ENCODE measurements around the gene PBXIP1. TPM values are rescaled to one million over a fixed set of nuclear protein-coding genes. Genes with fewer than 3 reads are reported as not detected.

PBXIP1 gene
- total and polyA plus RNA-seq, 2 of the 13 experiments (the other 11 are each of a cell fraction or from before 2014, with no cell fraction given): 16.3 to 31.9 TPM

GRCh38 chr1:154936555-154937084 lies 19.3 kb downstream of the PBXIP1 start, which contains the start of gene PMVK (continued):
- TF ChIP-seq ZBTB39 (CRISPR knock-in tag; IDR thresholded peaks at IDR 0.05): peak; percentile 95
- TF ChIP-seq HNF4A (CRISPR knock-in tag; IDR thresholded peaks at IDR 0.05): peak; percentile 68
- TF ChIP-seq ZNF512 (CRISPR knock-in tag; IDR thresholded peaks at IDR 0.05): no peak
- TF ChIP-seq ZBTB42 (CRISPR knock-in tag; IDR thresholded peaks at IDR 0.05): peak; percentile 85; the same call in 1 of the 2 replicates
- TF ChIP-seq ZMAT3 (CRISPR knock-in tag; conservative IDR thresholded peaks at IDR 0.05): peak; percentile 100
- peak; percentile 53; the same call in 1 of the 2 replicates for TF ChIP-seq KLF13 (CRISPR knock-in tag; IDR thresholded peaks at IDR 0.05)
- TF ChIP-seq ZNF136 (CRISPR knock-in tag; IDR thresholded peaks at IDR 0.05; ENCODE audit: low read depth): peak; percentile 97; the same call in 1 of the 2 replicates
- TF ChIP-seq SRY (CRISPR knock-in tag; IDR thresholded peaks at IDR 0.05): peak; percentile 95
- peak; percentile 100 for TF ChIP-seq ZNF510 (CRISPR knock-in tag; IDR thresholded peaks at IDR 0.05; ENCODE audit: low read depth)
- no peak for TF ChIP-seq TAF15 (IDR thresholded peaks at IDR 0.05; ENCODE audit: low read depth, low read length, poor library complexity, severe bottlenecking)
- TF ChIP-seq ZSCAN29 (CRISPR knock-in tag; conservative IDR thresholded peaks at IDR 0.05): peak; percentile 99
- TF ChIP-seq FOXJ3 (CRISPR knock-in tag; IDR thresholded peaks at IDR 0.05; ENCODE audit: borderline replicate concordance): 0 out of 2 replicates have a peak, but pooled peaks have one; percentile 12
- TF ChIP-seq, protein P1, sequence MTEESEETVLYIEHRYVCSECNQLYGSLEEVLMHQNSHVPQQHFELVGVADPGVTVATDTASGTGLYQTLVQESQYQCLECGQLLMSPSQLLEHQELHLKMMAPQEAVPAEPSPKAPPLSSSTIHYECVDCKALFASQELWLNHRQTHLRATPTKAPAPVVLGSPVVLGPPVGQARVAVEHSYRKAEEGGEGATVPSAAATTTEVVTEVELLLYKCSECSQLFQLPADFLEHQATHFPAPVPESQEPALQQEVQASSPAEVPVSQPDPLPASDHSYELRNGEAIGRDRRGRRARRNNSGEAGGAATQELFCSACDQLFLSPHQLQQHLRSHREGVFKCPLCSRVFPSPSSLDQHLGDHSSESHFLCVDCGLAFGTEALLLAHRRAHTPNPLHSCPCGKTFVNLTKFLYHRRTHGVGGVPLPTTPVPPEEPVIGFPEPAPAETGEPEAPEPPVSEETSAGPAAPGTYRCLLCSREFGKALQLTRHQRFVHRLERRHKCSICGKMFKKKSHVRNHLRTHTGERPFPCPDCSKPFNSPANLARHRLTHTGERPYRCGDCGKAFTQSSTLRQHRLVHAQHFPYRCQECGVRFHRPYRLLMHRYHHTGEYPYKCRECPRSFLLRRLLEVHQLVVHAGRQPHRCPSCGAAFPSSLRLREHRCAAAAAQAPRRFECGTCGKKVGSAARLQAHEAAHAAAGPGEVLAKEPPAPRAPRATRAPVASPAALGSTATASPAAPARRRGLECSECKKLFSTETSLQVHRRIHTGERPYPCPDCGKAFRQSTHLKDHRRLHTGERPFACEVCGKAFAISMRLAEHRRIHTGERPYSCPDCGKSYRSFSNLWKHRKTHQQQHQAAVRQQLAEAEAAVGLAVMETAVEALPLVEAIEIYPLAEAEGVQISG (CRISPR knock-in tag; IDR thresholded peaks at IDR 0.05): peak; percentile 89
- TF ChIP-seq ZNF768 (CRISPR knock-in tag; IDR thresholded peaks at IDR 0.05): peak; percentile 84
- peak; percentile 68 for TF ChIP-seq ZNF143 (CRISPR knock-in tag; IDR thresholded peaks at IDR 0.05)
- TF ChIP-seq RARA (CRISPR knock-in tag; IDR thresholded peaks at IDR 0.05): peak; percentile 68
- peak; percentile 68 for TF ChIP-seq RAD21 (CRISPR knock-in tag; IDR thresholded peaks at IDR 0.05)
- TF ChIP-seq SMAD1 (CRISPR knock-in tag; IDR thresholded peaks at IDR 0.05; ENCODE audit: borderline replicate concordance, low read depth): peak; percentile 86; the same call in 1 of the 2 replicates
- TF ChIP-seq ZNF12 (CRISPR knock-in tag; IDR thresholded peaks at IDR 0.05): peak; percentile 83; the same call in 1 of the 2 replicates
- TF ChIP-seq U2AF2 (IDR thresholded peaks at IDR 0.05; ENCODE audit: low read depth, low read length): no peak
- TF ChIP-seq ARNT2 (CRISPR knock-in tag; IDR thresholded peaks at IDR 0.05; ENCODE audit: low read depth): peak; percentile 98
- TF ChIP-seq FOXP1 (IDR thresholded peaks at IDR 0.05): no peak
- TF ChIP-seq FOXP1 (CRISPR knock-in tag; IDR thresholded peaks at IDR 0.05): no peak
- TF ChIP-seq SP5 (CRISPR knock-in tag; IDR thresholded peaks at IDR 0.05; ENCODE audit: borderline replicate concordance, low read depth): peak; percentile 59
- TF ChIP-seq KLF16 (CRISPR knock-in tag; IDR thresholded peaks at IDR 0.05): peak; percentile 90 to 93
- no peak for TF ChIP-seq RELA (CRISPR knock-in tag; IDR thresholded peaks at IDR 0.05)
- peak; percentile 99 for TF ChIP-seq ZNF616 (CRISPR knock-in tag; IDR thresholded peaks at IDR 0.05; ENCODE audit: low read depth)
